Stimulated activated CD4-positive, alpha-beta T cell treated with anti-CD3 and anti-CD28 coated beads, Interleukin-1b, Interleukin-23, amount 100 ng/mL, for 24 hours (primary cell): ENCODE data around the gene NME7.
A peak's percentile ranks its signal among the peaks of the same experiment; 100 is the strongest.
"Not testable (repeated sequence)": the region's sequence is repeated elsewhere in the genome, so short reads cannot be mapped to it uniquely, and the experiment has no call there.

ENCODE experiments used
- DNase-seq, 4 experiments: peaks; one replicate each; pipeline ENCODE4 v3.0.0-alpha.2; 2020; ENCODE audit warnings: low read depth in 4 of 4, low spot score in 1 of 4

Gene NME7

DNA sequence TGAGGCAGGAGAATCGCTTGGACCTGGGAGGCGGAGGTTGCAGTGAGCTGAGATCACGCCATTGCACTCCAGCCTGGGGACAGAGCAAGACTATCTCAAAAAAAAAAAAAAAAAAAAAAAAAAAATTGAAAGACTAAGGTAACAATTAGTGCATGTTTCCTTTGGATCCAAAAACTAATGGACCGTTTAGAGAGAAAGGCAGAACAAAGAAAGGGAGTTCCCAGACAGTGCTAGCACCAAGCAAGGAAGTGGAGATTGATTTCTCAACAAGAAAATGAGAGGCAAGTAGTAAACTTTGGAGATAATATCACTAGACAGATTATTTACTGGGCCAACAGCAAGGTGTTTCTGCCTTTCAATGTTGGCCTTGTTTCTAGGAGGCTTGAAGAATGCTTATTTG lies 236.9 kb downstream of the NME7 start:
- DNase-seq: no peak

DNA sequence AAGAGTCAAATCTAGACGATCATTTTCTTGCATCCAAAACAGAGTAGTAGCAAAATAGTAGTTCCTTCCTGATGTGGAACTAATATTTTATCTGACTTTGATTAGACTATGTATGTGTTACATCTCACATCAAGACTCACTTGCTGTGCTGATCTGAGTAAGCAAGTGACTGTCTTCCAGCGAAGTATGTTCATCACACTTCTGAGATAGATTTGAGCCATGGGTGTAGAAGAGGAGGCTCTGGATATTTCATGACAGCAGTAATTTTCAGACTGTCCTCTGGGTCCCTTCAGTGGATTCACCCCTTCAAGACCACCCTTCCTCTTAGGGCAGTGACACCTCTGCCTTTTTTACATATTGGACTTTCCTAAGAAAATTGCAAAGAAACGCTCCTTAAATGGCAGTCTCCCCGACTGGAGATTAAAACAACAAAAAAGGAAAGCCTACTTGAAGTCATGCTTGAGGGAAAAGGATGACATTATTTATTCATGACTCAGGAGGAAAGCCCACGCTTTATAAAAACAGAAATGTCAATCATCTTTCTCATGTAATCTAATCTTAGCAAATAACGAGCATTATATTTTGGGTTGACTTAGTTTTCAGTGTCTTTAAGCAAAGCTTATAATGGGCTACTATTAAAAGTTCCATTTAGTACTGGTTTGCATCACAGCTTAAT lies 238.3 kb downstream of the NME7 start:
- no peak for DNase-seq

DNA sequence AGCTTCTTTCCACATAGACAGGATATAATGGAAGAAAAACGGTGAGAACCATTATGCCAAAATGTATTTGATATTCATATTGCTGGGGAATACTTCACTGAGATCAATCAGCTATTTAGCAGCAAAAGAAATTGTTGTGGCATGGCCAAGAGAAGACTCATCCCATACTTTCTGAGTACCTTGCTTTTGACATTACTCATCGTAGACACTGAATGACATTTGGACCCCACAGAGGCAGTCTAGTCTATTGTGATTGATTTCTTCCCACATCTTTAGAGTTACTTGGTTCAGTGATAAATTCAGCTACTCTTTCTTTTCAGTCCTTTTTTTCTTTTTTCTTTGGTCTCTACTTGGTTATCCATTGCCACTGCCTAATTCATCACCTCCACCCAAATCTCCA lies 239.0 kb downstream of the NME7 start:
- no peak for DNase-seq

DNA sequence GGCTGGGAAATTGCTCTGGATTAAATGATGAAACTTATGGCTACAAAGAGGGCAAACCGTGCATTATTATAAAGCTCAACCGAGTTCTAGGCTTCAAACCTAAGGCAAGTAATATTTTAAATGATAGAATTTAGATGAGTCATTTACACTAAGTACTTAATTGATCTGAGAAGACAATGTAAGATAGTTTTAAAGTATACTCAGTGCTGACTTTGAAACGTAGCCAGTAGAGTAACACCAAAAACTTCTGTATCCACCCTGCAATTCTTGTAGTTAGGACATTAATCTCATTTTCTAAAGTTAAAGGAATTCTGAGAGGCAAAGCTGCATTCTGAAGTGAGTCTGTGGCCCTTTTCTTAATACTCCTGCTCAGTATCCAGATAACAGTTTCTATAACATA lies 240.3 kb downstream of the NME7 start:
- DNase-seq: no peak

DNA sequence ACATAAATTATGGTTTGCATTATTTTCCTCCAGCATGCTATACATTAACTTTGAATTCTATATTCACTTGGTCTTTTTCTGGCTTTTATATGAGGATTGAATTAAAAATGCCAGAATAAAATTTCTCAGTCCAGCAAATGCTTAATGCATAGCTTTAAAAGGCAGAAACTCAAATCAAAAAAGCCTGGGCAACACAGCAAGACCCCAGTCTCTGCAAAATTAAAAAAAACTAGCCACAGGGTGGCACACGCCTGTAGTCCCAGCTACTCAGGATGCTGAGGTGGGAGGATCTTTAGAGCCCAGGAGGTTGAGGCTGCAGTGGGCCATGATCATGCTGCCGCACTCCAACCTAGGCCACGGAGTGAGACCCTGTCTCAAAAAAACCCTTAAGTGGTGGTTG lies 241.3 kb downstream of the NME7 start:
- DNase-seq: no peak

DNA sequence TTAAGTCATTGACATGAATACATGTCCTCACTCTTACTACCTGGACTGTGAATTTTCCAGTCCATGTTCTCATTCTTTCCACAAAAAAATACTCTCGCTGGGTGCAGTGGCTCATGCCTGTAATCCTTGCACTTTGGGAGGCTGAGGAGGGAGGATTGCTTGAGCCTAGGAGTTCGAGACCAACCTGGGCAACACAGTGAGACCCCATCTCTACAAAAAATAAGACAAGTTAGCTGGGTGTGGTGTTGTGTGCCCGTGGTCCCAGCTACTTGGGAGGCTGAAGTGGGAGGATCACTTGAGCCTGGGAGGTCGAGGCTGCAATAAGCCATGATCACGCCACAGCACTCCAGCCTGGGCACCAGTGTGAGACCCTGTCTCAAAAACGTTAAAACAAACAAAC lies 242.0 kb downstream of the NME7 start:
- not testable (repeated sequence) for DNase-seq

DNA sequence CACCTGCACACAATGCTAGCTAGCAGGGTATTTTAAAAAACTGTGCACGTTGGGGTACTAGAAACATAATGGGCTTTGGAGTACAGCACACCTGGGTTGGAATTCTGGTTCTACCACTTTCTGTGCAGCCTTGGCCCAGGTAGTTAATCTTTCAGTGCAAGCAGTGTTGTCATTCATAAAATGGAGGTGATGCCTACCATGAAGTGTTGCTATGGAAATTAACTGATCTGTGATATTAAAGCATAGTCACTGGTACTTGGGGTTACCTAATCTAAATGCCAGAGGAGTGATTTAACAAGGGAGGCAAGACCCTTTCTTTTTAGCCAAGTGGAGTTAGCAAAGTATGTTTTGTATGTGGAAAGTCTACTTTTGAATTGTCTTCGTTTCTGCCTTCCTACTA lies 243.1 kb downstream of the NME7 start:
- DNase-seq: no peak

DNA sequence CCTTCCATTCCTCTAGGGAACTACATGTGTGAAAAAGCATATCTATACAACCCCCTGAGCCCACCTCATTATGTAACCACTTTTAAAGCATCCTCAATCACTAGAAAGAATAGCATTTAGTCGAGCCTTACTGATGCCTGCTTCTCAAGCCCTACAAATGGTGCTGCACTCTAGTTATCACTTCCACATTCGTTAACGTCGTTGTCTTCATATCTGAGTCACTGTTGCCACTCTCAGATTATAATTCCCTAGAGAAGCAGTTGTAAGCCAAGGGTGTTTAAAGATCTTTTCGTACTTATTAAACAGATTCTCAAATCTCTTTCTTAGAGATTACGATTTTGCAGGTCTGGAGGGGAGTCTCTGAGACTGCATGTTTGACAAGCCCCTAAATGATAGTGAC lies 244.6 kb downstream of the NME7 start:
- no peak for DNase-seq

DNA sequence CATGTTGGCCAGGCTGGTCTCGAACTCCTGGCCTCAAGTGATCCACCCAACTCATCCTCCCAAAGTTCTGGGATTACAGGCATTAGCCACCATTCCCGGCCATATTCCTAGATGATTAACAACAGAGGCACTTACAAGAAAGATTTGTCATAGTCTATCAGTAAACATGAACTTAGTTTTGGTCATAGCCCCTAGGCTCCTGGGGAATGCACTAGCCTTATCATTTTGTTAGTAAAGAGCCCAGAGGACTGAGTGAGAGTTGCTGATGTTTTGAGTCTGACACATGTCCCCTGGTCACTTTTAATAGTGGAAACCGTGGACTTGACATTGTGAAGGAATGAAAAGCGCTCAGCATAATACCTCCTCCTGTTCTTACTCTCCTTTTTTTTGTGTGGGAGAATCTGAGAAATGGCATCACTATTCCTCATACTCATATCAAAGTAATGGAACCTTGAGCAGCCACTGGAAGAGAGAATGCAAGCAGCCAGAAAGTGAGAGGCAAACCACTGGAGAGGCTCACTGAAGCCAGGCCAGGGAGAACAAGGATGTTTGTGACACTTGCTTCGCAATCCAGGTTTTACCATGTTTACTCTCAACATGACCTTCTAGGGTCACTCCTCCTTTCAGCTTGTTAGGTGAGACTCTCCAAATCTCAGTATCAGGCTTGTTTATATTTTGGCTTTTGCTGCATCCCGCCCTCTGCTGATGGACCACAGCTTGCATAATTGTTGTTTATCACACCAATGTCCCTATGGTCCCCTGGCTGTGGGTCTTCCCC lies 246.3 kb downstream of the NME7 start:
- DNase-seq: no peak

DNA sequence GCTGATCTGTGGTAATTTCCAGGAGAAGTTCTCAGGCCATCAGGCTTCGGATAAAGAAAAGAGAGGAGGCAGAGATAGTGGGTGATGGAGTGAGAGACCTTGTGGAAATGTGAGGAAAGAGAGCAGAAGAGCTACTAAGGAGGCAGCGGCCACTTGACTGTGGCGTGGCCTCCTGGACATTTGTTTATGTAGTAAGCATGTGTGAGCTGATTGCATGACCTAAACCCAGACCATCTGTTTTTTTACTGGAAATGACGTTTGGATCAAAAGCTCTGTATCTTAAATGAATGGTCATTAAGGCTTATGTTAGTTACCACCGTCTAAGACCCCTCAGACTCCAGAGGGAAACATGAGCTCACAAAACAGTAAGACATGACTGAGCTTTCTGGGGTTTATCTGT lies 247.5 kb downstream of the NME7 start:
- no peak for DNase-seq

DNA sequence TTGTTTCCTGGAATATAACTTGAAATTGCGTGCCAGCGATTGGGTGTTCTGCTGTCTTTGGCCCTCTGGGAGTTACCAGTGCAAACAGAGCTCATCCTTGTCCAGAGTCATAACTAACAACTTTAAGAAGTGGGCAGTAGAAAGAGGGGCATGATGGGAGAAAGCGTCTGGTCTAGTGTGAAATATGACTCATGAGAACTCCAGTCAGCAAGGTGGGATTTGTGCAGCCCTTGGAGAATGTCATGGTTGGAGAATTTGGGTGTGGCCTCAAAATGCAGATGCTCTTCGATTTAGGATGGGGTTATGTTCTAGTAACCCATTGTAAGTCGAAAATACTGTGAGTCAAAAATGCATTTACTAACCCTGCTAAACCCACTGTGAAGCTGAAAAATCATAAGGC lies 248.2 kb downstream of the NME7 start:
- no peak for DNase-seq

DNA sequence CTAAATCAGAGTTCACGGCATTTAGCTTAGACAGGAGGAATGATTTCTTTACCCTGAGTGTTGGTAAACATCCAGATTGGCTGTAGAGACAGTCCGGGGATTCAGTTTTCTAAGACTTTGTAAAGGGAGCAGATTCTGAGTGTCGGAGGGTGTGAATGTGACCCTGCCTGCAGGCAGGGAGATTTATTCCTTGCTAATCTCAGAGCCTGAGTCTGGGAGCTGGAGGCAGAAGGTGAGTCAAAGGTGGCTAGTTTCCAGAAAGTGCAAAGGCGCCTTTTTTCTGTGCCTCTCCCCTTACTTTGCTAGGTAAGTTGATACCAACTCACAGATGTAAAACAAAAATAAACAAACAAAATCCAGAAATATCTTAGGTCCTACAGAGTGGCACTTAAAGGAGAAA lies 249.4 kb downstream of the NME7 start:
- no peak for DNase-seq

DNA sequence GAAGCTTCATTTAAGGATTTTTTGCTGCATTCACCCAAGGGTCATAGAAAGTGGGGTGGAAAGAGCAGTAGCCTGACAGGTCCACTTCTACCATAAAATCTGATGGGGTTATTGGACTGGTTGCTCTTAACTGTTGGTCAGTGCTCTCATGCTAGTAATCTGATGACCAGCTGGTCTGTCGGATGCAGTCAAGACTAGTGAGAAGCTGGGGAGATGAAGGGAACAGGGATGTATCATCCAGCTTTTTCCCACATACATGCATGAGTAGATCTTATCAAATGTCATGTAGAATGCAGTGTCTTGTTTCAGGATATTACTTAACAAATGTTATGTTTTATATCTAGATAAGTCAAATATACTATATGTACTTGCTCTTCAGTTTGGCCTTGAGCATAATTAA lies 250.0 kb downstream of the NME7 start:
- no peak for DNase-seq

DNA sequence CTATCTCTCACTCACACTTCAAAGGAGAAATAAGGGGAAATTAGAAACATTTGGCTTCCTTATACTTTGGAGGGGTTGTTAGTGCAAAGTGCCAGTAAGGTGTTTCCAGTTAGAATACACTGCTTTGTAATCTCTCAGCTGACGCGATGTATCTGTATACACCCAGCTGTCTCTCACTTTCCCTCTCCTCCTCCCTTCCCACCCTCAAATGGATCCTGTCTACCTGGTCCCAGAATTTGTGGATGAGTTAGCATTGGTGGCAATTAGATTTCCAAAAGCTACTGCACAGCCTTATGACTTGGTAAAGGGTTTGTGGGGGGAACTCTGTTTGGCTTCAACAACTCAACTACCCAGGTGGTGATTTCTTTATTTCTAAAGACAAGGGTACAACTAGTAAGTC lies 250.6 kb downstream of the NME7 start:
- no peak for DNase-seq

DNA sequence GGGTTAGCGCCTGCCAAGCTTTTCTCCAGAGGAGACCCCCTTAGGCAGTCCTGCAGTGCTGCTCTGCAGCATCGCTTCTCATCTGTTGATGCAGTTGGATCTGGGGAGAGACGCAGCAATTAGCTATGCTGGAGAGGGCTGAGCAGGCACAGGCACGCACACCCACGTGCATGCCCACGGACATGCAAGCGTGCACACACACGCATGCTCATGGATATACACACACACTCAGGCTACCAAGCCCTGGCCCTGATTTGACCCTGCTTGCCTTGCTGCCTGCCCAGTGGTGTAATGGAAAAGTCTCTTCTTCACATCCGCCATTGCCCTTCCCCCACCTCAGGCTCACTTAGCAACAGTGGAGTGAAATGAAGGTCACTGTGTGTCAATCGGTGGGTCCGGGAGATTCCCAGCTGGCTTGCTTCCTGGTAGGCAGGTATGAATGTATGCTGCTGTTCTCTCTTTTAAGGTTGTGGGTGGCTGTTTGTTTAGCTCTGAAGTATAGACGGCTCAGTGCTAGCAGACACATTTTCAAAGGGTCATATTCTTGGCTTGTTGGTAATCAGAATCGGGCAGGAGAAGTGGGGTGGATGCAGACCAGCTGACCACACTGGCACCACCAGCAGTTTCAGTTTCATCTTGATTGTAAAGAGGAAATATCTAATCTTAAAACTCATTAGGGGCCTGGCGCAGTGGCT lies 251.6 kb downstream of the NME7 start:
- peak in 1 of 4 experiments; percentile 7 for DNase-seq

DNA sequence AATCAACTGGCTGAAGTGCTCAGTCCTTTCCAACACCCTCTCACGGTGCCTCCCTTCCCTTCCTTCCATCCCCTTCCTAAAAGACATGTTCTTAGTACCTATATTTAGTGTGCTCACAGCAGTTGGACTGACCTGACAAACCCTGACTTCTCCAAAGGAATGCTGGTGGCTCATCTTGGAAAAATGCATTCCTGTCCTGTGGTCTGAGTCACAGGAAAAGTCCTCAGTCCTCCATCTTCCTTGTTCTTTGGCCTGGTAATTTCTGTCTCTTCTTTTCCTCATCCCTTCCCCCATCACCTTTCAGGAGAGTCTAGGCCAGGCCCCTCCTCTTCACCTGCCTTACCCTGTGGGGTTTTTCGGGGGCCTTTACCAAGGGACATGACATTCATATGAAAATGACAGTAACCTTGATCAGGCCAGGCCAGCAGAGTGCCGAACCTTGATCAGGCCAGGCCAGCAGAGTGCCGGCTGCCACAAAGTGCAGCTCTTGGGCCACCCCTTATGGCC lies 253.9 kb downstream of the NME7 start:
- no peak for DNase-seq

DNA sequence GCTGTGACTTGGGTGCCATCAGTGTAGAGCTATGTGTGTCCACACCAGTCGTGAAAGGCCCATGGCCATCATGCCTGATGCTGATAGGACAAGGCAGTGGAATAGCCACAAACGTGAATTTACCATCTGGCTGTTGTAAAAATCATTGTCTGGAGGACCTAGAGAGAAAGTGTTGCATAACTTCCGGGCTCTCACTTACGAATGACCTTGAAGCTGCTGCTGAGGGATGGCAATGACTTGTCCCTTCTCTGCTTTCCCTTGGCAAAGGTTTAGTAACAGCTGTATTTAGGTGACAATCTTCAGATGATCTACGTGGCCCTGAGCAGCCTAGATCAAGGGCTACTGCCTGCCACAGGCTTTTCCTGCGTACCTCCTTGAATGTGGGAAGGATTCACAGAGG lies 255.4 kb downstream of the NME7 start:
- no peak for DNase-seq

DNA sequence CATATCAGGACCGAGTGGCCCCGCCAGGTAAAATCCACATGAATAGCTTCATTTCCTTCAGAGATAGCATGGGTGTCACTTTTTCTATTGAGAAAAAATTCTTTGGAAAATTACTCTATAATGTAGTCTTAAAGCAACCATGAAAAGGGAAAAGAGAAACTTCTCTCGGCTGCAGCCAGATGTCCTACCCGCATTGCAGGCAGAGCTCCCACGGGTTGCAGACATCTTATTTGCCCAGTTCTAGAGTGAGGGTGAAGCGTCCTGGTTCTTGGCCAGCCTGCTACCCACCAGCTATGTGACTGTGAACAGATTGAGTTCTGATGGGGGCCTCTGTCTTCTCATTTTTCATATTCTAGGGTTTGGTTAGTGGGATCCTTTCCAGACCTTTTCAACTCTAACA lies 256.1 kb downstream of the NME7 start:
- no peak for DNase-seq

DNA sequence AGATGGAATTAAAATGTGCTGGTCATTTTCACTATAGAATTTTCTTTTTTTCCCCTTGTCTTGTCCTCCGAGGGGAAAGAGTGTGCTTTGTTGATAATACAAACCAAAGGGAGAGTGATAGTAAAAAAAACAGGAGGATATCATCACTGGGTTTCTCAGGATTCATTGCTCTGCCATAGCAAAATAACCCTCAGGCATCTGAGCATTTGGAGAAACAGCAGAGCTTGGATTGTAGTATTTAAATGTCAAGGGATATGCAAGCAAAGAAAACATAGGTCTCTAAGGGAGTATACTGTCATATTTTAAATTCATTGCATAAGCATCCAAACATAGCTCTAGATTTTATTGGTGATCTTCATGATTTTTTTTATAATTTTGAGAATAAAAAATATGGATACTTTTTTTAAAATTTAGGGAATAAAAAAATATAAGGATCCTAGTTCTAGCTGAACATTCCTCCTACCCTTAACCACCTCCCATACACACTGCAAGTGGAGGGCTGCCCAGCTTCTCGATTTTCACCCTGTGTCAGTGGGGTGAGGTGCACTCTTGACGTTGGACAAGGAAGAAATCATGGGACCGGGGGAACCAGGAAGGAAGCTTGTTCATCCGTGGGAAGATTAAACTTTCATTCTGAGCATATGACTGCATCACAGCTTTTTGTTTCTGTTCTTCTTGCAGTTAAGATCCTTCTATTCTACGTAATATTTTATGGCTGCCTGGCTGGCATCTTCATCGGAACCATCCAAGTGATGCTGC lies 256.7 kb downstream of the NME7 start:
- no peak for DNase-seq

DNA sequence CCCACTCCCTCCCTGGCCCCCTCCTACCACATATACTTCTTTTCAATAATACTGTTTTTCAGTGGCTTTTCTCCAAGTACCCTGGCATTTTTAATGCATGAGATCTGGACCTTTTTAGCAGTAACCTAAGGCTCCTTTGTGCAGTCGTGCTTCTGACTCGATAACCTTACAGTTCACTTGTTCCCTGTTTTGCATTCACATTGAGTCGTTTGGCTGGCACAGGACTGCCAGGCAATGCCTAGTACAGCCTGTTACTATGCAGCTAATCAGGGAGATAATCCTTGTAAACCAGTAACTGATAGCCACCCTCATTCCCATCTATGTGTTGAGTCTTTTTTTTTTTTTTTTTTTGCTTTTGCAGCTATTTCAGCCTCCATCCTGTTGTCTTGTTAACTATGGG lies 257.4 kb downstream of the NME7 start:
- DNase-seq: no peak

DNA sequence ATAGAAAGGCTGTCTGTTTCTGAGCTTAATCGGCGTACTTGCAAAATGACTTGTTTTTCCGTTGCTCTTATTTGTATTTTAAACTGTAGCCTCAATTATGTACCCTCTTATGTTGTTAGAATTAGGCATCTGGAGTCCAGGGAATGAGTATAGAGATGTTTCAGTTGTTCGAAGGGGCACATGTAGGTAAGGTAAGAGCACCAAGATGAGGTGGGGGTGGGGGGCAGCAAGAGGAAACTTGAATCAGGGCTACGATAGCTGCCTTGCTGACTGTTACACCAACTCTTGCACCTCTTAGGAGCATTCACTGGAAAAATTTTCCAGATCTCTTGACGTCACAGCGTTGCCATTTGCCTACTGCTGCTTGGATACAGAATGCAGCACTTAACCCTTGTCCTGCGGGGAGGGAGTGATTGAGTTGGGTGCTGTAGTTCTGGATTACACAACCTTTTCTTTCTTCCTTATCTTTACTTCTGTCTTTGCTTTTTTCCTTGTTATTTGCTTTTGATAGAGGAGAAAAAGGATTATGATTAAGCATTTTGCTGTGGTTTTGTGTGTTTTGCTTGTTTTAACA lies 257.9 kb downstream of the NME7 start:
- DNase-seq: no peak
